ENCODE data around the gene DLX5.

The DLX5 gene

DNA sequence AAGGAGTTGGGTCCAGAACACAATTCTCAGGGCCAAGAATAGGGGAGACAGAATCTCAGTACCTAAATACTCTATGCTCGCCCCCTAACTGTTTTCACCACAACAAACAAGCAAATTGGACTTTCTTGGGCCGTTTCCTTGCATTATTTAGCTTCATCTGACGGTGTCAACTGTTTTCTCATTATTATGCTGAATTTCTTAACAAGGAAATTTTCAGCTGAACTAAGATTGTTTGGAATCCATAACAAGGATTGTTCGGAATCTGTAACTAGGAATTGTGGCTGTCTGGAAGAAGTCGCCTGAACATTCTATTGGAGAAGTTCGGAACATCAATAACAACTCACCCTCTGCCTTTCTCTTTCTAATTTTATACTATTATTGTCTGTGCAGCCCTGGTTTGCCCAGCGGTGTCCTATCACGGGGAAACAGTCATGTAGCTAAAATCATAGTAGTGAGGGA is 34.7 kb downstream of the DLX5 start:
- no peak for DNase-seq

GRCh38 chr7:96989241-96989858 is 35.3 kb downstream of the DLX5 start:
- no peak for DNase-seq

DNA sequence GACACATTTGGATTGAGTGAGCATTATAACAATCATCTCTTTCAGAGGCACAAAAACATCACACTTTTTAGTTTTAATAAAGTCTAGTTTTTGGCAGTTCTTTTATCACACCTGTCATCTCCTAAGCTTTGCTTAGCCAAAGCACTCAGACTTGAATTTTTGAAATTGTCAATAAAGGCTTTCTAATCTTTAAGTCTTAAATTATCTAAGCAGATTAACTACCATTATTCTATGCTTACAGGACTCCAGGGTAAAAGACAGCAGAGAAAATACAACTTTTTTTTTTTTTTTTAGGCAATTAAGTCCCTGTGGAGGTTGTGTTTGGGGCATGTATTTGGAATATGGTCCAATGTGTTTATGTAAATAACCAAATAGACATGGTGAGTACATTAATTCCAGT is 36.9 kb downstream of the DLX5 start:
- no peak for DNase-seq

DNA sequence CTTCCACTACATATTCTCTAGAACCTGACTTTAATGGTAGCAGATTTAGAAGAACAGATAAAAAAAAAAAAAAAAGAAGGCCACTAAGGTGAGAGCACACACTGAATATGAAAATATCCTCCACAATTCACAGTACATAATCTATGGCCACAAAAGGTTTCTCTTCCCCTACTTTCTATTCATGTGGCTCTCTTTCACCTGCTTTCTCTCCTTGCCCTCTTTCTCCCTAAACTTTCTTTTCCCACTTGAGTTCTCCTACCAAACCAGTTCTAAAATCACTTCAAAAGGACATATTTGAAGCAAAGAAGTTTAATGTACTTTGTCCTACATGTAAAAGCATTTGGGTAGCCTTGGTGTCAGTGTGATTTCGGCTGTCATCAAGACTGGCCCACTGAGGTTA is 37.7 kb downstream of the DLX5 start:
- DNase-seq = no peak

DNA sequence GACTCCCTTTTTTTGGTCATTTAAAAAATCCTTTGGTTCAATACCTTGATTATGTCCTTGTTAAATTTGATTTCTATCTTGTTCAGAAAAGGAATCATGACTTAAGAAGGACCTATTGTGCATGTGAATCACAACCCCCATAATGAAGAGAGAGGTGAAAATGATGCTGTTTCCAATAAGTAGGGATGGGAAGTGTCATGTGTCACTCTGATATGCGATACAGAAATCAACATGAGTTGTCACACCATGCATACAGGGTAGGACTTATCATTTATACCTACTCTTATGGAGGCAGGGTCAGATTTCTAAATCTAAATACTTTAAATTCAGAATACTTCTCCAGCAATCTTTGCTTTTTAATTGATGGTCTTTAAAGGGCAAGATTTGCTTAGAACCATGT is 38.6 kb downstream of the DLX5 start:
- DNase-seq = no peak

- DNase-seq = no peak
These were observed 42.0 kb downstream of the DLX5 start for GRCh38 chr7:96982586-96982985.

DNA sequence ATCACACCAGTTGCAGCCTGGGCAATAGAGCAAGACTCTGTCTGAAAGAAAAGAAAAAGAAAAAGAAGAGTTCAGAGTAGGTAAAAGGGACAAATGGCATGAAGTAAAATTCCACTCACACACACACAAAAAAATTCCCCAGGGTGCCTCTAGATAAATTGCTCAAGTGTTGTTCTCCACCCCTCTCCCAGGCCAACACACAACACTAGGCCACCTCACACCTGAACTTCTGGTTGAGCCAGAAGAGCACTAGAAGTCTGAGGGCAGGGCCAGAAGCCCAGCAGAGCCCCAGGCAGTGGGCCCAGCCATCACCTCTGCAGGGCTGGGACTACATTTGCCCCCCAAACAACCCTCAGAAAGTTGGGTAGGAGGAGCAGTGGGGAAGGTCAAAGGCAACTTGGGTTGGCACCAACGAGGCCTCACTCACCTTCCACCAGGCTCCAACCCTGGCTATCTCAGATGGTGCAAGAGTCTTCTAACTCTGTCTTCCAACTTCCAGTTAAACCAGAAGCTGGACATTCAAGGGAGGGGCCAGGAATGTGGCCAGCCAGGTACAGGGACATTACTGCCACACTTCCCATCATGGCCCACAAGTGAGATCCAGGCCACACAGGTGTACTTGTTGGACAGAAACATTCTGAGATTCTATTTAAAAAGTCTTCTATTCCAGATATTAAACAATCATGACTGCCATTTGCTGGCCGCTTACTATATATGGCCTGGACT is 44.9 kb downstream of the DLX5 start:
- DNase-seq = no peak

DNA sequence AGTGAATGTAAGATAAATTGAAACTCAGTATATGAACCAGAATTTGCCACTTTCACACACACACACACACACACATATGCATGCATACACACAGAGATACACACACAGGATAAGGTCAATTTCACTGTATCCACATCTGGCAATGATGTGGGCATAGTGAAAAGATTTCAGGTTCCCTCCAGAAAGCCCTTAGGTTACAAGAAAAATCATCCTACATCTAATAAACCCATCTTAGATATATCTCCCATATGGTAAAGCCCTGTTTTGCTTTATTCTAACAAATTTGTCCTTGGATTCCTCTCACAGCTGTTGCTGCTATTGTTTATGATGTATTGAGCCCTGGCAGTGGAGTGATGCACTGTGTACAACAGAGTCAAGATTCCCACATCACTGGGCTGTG is 47.2 kb downstream of the DLX5 start:
- DNase-seq = no peak

GRCh38 chr7:96976106-96976505 is 48.5 kb downstream of the DLX5 start:
- DNase-seq = no peak

DNA sequence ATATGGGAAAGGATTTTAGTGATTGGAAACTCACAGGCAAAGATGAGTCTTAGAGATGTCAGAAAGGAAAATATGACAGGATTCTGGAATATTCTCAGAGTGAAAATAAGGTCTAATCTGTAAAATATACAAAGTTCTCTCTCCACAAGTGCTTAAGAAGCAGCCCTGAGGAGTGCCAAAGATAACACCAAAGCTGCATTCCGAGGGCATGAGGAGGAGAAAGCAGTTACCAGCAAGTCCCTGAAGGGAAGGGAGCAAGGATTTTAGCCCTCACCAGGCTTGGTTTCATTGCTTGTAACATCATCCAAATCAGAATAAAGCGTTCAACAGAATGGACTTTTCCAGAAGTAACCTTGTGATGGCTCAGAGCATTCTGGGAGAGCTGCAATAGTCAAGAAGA is 50.6 kb downstream of the DLX5 start:
- no peak for DNase-seq

DNA sequence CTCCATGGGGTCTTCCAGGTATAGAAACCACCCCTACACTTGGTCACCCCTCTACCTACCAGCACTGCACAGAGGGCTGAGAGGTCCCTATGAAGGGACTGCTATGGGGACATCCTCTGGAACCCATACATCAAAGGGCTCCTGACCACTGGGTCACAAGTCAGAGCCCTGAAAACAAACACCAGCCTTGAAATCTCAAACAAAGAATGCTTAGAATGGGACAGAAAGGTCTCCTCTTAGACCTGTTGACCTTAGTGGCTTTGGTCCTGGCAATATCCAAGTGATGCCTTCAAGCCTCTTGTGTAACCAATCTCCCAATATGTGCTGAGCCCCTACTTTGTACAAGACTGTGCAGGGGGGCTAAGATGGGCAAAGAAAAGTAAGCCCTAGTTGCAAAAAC is 53.9 kb downstream of the DLX5 start:
- no peak for DNase-seq

All from 8988T (cell line).